Measurements from ENCODE around the gene MKRN2. TPM values are rescaled to one million over a fixed set of nuclear protein-coding genes. Genes with fewer than 3 reads are reported as not detected.
A peak's percentile ranks its signal among the peaks of the same experiment; 100 is the strongest.

MKRN2 gene
- total RNA-seq (2014; rRNA removed; shearing (Covaris generic)) = 29.0 TPM in 2 replicates

- Histone ChIP-seq H3K4me3 (ENCODE audit: insufficient read depth, low read depth, low read length) (peak within 1 kb of the TSS; percentile 93), H3K36me3 (replicated peaks; ENCODE audit: control insufficient read depth, insufficient read depth, low read length) (no peaks in the 10 kb centered on the region), H3K27me3 (ENCODE audit: control insufficient read depth, insufficient read depth, low read length) (peaks cover 4% of the 10 kb centered on the region; the same call in 1 of the 2 replicates)
- DNase-seq = peak; percentile 94
Measured at GRCh38 chr3:12556690-12557472, at the start of gene MKRN2. Gene MKRN2 (plus strand): TSS chr3:12557087. CDS start chr3:12557151, 64 bp downstream.

DNA sequence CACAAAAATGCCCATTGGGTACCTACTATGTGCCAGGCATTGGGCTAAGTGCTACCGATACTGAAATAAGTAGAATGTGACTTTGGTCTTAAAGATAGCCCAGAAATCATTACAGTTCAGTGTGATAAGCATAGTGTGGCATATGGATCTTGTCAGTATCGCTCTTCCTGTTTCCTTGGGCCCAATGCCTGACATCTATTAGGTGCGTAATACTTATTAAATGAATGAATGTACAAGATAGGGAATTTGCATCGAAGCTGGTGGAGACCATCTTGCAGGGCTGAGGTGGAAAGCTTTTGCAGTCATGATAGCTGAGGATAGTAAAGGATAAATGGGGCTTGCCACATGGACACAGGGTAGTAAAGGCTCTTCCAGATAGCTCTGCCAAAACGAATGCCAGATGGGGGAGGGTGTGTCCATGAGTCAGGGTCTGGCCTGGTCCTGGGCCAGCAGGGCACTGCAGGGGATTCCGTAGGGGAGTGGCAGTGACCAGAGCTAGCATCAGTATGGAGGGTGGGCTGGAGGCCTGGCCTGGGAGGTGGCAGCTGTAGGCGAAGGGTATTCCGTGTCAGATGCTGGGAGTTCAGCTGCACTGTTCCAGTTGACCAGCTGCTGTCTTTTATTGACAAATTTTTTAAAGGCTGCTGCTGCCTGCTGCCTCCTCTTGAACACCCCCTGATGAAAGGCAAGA, 49.2 kb upstream of the MKRN2 start:
- no peak for DNase-seq
- Histone ChIP-seq H3K4me3 (ENCODE audit: insufficient read depth, low read depth, low read length) (no peak overlapping the region), H3K27me3 (ENCODE audit: control insufficient read depth, insufficient read depth, low read length) (no peaks in the 10 kb centered on the region), H3K36me3 (replicated peaks; ENCODE audit: control insufficient read depth, insufficient read depth, low read length) (peaks cover 13% of the 10 kb centered on the region)

DNA sequence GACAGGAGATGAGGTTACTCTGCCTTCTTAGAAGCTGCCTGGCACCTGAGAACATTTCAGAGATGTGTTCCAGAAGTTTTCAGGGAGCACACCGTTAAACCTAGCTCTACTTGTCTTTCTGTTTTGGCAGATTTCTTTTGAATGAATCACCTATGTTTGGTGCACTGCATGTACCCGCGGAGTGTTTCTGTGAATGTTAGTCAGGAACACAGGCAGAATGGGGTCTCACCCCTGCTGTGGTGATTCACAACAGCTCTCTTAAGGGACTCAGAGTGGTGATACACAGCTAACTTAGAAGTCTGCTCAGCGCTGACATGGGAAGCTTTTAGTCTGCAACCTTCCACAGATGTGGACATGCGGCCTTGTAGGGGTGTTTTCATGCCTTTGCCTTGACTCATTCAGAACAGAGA, 48.6 kb upstream of the MKRN2 start:
- Histone ChIP-seq H3K36me3 (replicated peaks; ENCODE audit: control insufficient read depth, insufficient read depth, low read length) (peaks cover 12% of the 10 kb centered on the region), H3K4me3 (ENCODE audit: insufficient read depth, low read depth, low read length) (no peak overlapping the region), H3K27me3 (ENCODE audit: control insufficient read depth, insufficient read depth, low read length) (no peaks in the 10 kb centered on the region)
- DNase-seq = no peak

- no peak for DNase-seq
Measured at GRCh38 chr3:12509466-12509865, 47.4 kb upstream of the MKRN2 start.

DNA sequence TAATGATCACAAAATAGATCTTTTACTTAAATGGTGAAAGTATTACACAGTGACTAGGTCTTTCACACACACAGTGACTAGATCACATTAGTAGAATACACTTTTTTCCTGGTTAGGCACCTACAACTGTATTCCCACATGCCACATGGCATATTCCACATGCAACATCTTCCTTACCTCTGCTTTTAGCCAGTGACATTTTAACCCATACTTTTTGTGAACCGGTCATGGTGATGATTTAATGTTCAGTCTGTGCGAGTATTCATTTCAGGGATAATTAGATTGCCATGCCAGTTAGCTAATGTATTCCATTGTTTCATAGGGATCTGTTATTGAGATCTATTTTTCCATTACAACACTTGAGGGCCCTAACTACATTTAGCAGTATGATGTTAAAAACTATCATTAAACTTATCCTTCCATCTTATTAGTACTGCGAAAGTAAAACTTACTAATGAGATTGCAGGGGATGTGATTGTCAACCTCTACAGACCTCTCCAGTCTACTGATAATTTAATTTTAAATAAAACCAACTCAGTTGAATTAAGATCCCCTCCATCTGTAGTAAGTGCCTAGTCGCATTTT, 44.3 kb upstream of the MKRN2 start:
- no peak for DNase-seq
- Histone ChIP-seq H3K36me3 (replicated peaks; ENCODE audit: control insufficient read depth, insufficient read depth, low read length) (peaks cover 2% of the 10 kb centered on the region), H3K27me3 (ENCODE audit: control insufficient read depth, insufficient read depth, low read length) (no peaks in the 10 kb centered on the region), H3K4me3 (ENCODE audit: insufficient read depth, low read depth, low read length) (no peak overlapping the region)

More at GRCh38 chr3:12509466-12509865, 47.4 kb upstream of the MKRN2 start:
- Histone ChIP-seq H3K27me3 (ENCODE audit: control insufficient read depth, insufficient read depth, low read length) (no peaks in the 10 kb centered on the region), H3K36me3 (replicated peaks; ENCODE audit: control insufficient read depth, insufficient read depth, low read length) (peaks cover 8% of the 10 kb centered on the region), H3K4me3 (ENCODE audit: insufficient read depth, low read depth, low read length) (no peak overlapping the region)

DNA sequence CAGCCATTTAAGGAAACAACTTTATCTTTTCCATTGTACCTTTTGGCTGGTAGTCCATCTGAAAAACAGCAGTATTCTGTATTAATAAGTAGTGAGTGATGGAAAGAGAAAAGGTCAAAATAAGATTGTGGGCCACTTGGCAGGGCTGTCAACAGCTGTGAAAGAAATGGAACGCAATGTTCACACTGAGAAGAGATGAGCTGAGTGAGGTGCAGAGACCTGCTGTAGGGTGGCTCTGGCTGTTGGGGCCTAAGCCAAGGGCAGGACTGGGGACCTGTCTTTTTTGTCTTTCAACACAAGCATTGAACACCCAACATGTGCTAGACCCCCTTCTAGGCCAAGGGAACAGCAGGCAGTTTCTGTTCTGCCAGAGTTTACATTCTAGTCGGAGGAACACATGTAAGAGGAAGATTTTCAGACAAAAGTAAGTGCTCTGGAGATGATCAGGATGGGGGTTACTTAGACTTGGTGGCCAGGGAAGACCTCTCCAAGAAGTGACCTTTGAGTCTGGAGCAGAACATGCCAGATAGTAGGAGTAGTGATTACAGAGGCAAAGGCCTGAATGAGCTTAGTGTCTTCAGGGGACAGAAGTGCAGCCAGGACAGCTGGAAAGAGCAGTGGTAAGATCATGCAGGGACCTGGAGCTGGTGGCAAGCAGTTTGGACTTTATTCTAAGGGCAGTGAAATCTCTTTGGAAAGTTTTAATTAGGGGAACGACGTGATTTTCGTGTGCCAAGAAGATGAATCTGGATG, 43.0 kb upstream of the MKRN2 start:
- Histone ChIP-seq H3K27me3 (ENCODE audit: control insufficient read depth, insufficient read depth, low read length) (no peaks in the 10 kb centered on the region), H3K4me3 (ENCODE audit: insufficient read depth, low read depth, low read length) (no peak overlapping the region), H3K36me3 (replicated peaks; ENCODE audit: control insufficient read depth, insufficient read depth, low read length) (peaks cover 2% of the 10 kb centered on the region; the same call in 1 of the 2 replicates)
- no peak for DNase-seq

- Histone ChIP-seq H3K27me3 (ENCODE audit: control insufficient read depth, insufficient read depth, low read length) (no peaks in the 10 kb centered on the region), H3K36me3 (replicated peaks; ENCODE audit: control insufficient read depth, insufficient read depth, low read length) (no peaks in the 10 kb centered on the region; the same call in none of the 2 replicates), H3K4me3 (ENCODE audit: insufficient read depth, low read depth, low read length) (no peak overlapping the region)
- DNase-seq = no peak
Measured at GRCh38 chr3:12515631-12516030, 41.3 kb upstream of the MKRN2 start.

DNA sequence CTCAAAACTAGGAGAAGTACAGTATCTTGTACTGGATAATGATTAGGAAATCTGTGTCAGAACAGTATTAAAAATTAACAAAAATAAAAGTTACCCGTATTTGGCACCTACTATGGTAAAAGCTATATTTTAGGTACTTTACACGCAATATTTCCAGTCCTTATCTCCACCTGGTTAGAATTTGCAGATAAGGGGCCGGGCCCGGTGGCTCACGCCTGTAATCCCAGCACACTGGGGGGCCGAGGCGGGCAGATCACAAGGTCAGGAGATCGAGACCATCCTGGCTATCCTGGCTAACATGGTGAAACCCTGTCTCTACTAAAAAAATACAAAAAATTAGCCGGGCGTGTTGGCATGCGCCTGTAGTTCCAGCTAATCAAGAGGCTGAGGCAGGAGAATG, 40.0 kb upstream of the MKRN2 start:
- H3K4me3 ChIP-seq (ENCODE audit: insufficient read depth, low read depth, low read length) = no peak overlapping the region

GRCh38 chr3:12518261-12519028, 38.4 kb upstream of the MKRN2 start:
- DNase-seq = peak; percentile 30
- H3K27me3 ChIP-seq (ENCODE audit: control insufficient read depth, insufficient read depth, low read length) = no peaks in the 10 kb centered on the region
- H3K4me3 ChIP-seq (ENCODE audit: insufficient read depth, low read depth, low read length) = no peak overlapping the region
- peaks cover 6% of the 10 kb centered on the region for H3K36me3 ChIP-seq (replicated peaks; ENCODE audit: control insufficient read depth, insufficient read depth, low read length)

More for the DNA sequence above, 40.0 kb upstream of the MKRN2 start:
- Histone ChIP-seq H3K27me3 (ENCODE audit: control insufficient read depth, insufficient read depth, low read length) (no peaks in the 10 kb centered on the region), H3K36me3 (replicated peaks; ENCODE audit: control insufficient read depth, insufficient read depth, low read length) (peaks cover 2% of the 10 kb centered on the region)
- DNase-seq = no peak

DNA sequence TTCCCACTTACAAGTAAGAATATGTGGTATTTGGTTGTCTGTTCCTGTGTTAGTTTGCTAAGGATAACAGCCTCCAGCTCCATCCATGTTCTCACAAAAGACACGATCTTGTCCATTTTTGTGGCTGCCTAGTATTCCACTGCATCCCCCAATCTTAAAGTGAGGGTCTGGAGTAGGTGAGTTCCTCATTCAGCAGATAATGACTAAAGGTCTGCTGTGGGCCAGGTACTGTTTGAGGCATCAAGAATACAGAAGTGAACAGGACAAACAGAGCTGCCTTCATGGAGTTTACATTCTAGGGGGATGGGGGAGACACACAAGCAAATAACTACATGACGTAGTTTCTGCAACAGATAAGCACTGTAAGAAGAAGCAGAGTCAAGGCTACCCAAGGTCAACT, 35.9 kb upstream of the MKRN2 start:
- no peak for DNase-seq
- H3K27me3 ChIP-seq (ENCODE audit: control insufficient read depth, insufficient read depth, low read length) = no peaks in the 10 kb centered on the region

DNA sequence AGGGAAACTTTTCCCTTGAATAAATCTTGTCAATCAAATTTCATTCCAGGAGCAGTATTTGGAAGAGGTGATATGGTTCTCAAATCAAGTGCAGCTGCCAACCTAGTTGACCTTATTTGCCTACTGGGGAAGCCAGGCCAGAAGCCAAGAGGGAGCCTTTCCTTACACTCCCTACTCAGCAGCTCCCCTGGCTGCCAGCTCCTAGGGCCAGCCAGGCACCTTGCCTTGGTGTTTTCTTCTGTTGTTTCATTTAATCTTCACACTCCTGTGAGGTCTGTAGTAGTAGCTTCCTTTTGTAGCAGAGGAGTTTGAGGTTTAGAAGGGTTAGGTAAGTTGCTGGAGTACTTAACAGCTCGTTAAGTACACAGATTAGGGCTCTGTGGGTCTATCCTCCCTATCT, 34.2 kb upstream of the MKRN2 start:
- peaks cover 7% of the 10 kb centered on the region for H3K36me3 ChIP-seq (replicated peaks; ENCODE audit: control insufficient read depth, insufficient read depth, low read length)
- no peak for DNase-seq
- no peaks in the 10 kb centered on the region for H3K27me3 ChIP-seq (ENCODE audit: control insufficient read depth, insufficient read depth, low read length)
- no peak overlapping the region for H3K4me3 ChIP-seq (ENCODE audit: insufficient read depth, low read depth, low read length)

More for the DNA sequence above, 35.9 kb upstream of the MKRN2 start:
- Histone ChIP-seq H3K4me3 (ENCODE audit: insufficient read depth, low read depth, low read length) (no peak overlapping the region), H3K36me3 (replicated peaks; ENCODE audit: control insufficient read depth, insufficient read depth, low read length) (peaks cover 6% of the 10 kb centered on the region)

- no peak overlapping the region for H3K4me3 ChIP-seq (ENCODE audit: insufficient read depth, low read depth, low read length)
- peaks cover 14% of the 10 kb centered on the region for H3K36me3 ChIP-seq (replicated peaks; ENCODE audit: control insufficient read depth, insufficient read depth, low read length)
- DNase-seq = no peak
- H3K27me3 ChIP-seq (ENCODE audit: control insufficient read depth, insufficient read depth, low read length) = no peaks in the 10 kb centered on the region
Measured at GRCh38 chr3:12527757-12528143, 29.1 kb upstream of the MKRN2 start.

- H3K27me3 ChIP-seq (ENCODE audit: control insufficient read depth, insufficient read depth, low read length) = no peaks in the 10 kb centered on the region
- DNase-seq = no peak
- H3K36me3 ChIP-seq (replicated peaks; ENCODE audit: control insufficient read depth, insufficient read depth, low read length) = peaks cover 11% of the 10 kb centered on the region
- no peak overlapping the region for H3K4me3 ChIP-seq (ENCODE audit: insufficient read depth, low read depth, low read length)
Measured at GRCh38 chr3:12532182-12532581, 24.7 kb upstream of the MKRN2 start.

- no peak overlapping the region for H3K4me3 ChIP-seq (ENCODE audit: insufficient read depth, low read depth, low read length)
- H3K36me3 ChIP-seq (replicated peaks; ENCODE audit: control insufficient read depth, insufficient read depth, low read length) = peaks cover 5% of the 10 kb centered on the region
- no peaks in the 10 kb centered on the region for H3K27me3 ChIP-seq (ENCODE audit: control insufficient read depth, insufficient read depth, low read length)
- no peak for DNase-seq
Measured at GRCh38 chr3:12536423-12536822, 20.5 kb upstream of the MKRN2 start.

Data from H7 (cell line).